Type B pancreatic cell (in vitro differentiated cells): ENCODE data around the gene PRKAA1. TPM values are rescaled to one million over a fixed set of nuclear protein-coding genes. Genes with fewer than 3 reads are reported as not detected.
"Not testable (repeated sequence)": the region's sequence is repeated elsewhere in the genome, so short reads cannot be mapped to it uniquely, and the experiment has no call there.

ENCODE experiments used
- DNase-seq: peaks from one replicate; pipeline ENCODE4 v3.0.0; 2021; ENCODE audit warnings: mixed read lengths; ENCODE audit not compliant: unreplicated experiment; ENCODE audit errors: extremely low spot score
- H3K27ac Mint-ChIP-seq: 2 replicates; pipeline ENCODE4 v1.8.0; 2021; ENCODE audit warnings: mild to moderate bottlenecking, mixed read lengths
- H3K27me3 Mint-ChIP-seq: 2 replicates; pipeline ENCODE4 v1.8.0; 2021; ENCODE audit warnings: mixed read lengths
- H3K36me3 Mint-ChIP-seq: 2 replicates; pipeline ENCODE4 v1.8.0; 2021; ENCODE audit warnings: mixed read lengths
- H3K4me1 Mint-ChIP-seq: one replicate; pipeline ENCODE4 v1.8.0; 2021; ENCODE audit warnings: mixed read lengths; ENCODE audit not compliant: unreplicated experiment
- H3K4me3 Mint-ChIP-seq: 2 replicates; pipeline ENCODE4 v1.8.0; 2021; ENCODE audit warnings: mild to moderate bottlenecking, mixed read lengths
- H3K9me3 Mint-ChIP-seq: 2 replicates; pipeline ENCODE4 v1.8.0; 2021; ENCODE audit warnings: mixed read lengths
- total RNA-seq: library from RNA; stranded (reverse); gene quantifications from 2 replicates; pipeline ENCODE4 v1.2.1, GENCODE V29; 2021; ENCODE audit warnings: low replicate concordance
- TF ChIP-seq, protein P1 (sequence below): fragments of 200-600 bp; sonication (generic); conservative IDR thresholded peaks from 2 replicates; pipeline ENCODE4 v1.5.0; 2021; ENCODE audit warnings: antibody characterized with exemption, mild to moderate bottlenecking

The PRKAA1 gene
- total RNA-seq, 1 donor from 2014 or later: 58.6 TPM

DNA sequence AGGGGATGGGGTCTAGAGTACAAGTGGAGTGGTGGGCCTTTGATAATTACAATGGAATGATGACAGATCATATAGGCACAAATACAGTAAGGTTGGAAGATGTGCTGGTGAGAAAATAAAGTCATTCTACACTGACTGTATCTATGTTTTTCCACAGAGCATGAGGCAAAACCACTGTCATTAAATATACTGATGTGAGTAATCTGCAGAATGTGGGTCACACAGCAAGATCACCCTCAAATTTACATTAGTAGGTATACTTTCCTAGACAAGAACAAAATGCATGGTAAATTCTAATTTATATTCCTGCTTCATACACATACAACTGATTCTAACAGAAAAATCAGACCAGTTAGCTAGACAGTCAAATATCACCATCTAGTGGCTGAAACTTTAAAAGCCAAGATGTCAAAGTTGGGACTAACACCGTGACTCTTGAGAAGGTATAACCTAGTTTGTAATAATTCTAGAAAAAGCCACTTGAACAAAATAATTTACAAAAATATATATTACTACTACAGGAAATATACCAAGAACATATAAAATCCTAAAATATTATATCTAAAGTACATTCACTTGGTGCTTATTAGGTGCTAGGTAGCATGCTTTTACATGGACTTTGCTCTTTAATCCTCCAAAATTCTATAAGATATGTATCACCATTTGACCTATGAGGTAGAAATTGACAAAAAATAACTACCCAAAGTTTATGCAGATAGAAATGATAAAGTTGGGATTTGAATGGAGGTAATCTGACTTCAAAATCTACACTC lies 61.9 kb downstream of the PRKAA1 start:
- H3K36me3 Mint-ChIP-seq: peaks cover 15% of the 10 kb centered on the region
- peaks cover 9% of the 10 kb centered on the region for H3K9me3 Mint-ChIP-seq
- H3K4me3 Mint-ChIP-seq: no peak overlapping the region
- H3K27ac Mint-ChIP-seq: peak overlapping the region; percentile 11
- TF ChIP-seq, protein P1, sequence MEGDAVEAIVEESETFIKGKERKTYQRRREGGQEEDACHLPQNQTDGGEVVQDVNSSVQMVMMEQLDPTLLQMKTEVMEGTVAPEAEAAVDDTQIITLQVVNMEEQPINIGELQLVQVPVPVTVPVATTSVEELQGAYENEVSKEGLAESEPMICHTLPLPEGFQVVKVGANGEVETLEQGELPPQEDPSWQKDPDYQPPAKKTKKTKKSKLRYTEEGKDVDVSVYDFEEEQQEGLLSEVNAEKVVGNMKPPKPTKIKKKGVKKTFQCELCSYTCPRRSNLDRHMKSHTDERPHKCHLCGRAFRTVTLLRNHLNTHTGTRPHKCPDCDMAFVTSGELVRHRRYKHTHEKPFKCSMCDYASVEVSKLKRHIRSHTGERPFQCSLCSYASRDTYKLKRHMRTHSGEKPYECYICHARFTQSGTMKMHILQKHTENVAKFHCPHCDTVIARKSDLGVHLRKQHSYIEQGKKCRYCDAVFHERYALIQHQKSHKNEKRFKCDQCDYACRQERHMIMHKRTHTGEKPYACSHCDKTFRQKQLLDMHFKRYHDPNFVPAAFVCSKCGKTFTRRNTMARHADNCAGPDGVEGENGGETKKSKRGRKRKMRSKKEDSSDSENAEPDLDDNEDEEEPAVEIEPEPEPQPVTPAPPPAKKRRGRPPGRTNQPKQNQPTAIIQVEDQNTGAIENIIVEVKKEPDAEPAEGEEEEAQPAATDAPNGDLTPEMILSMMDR: peak; percentile 82
- H3K4me1 Mint-ChIP-seq: peaks cover 10% of the 10 kb centered on the region
- H3K27me3 Mint-ChIP-seq: no peaks in the 10 kb centered on the region
- DNase-seq: no peak

DNA sequence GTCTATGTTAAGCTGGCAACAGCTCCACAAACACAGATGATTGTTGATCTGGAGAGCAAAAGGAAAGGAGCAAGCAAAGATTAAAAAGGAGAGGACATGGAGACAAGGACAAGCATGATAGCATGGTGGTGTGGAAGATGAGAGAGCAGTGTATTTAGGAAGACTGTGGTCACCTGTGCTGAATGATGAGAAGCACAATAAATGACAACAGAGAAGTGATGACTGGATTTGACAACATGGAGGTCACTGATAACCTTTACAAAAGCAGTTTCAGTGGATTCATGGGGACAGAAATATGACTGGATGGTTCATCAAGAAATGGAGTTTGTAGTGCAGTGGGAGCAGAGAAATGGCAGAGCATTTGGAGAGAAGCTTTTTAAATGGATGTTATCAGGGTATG lies 62.6 kb downstream of the PRKAA1 start:
- Mint-ChIP-seq H3K27ac (peak overlapping the region; percentile 0), H3K9me3 (peaks cover 3% of the 10 kb centered on the region), H3K27me3 (no peaks in the 10 kb centered on the region), H3K4me3 (no peak overlapping the region), H3K36me3 (peaks cover 8% of the 10 kb centered on the region), H3K4me1 (peaks cover 10% of the 10 kb centered on the region)
- no peak for DNase-seq
- TF ChIP-seq, protein P1: no peak

GRCh38 chr5:40734986-40735385 lies 63.2 kb downstream of the PRKAA1 start:
- peaks cover 4% of the 10 kb centered on the region for H3K36me3 Mint-ChIP-seq
- H3K9me3 Mint-ChIP-seq: no peaks in the 10 kb centered on the region
- TF ChIP-seq, protein P1: no peak
- no peak overlapping the region for H3K27ac Mint-ChIP-seq
- peaks cover 10% of the 10 kb centered on the region for H3K4me1 Mint-ChIP-seq
- DNase-seq: no peak
- H3K27me3 Mint-ChIP-seq: no peaks in the 10 kb centered on the region
- H3K4me3 Mint-ChIP-seq: no peak overlapping the region

DNA sequence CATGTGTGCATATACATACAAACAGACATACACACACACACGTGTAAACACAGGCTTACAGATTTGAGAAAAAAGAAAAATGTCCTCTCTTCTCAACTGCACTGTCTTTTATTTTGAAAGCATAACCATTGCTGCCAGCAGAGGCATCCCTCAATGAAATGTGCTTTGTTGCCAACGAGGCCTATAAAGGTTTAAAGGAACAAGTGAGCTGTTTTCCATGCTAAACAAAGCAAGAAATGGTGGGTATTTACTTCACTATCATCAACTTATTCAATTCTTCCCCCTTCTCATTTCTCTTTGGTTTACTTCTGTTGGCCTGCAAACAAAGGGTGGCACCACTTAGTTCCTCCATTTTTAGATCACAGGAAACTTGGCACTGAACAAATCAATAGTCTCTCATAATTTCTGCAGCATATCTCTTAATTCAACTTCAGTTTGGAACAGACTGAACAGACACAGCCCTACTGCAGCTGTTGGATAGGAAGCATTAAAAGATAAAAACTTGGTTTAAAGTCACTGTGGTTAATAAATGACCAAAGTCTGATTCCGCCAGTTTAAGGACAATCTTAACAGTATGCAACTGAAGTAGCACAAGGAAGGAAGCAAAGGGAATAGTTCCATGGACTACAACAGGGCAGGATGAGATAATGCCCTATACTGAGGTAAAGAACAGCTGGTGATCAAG lies 64.2 kb downstream of the PRKAA1 start:
- H3K4me3 Mint-ChIP-seq: no peak overlapping the region
- peaks cover 10% of the 10 kb centered on the region for H3K4me1 Mint-ChIP-seq
- DNase-seq: no peak
- peaks cover 4% of the 10 kb centered on the region for H3K36me3 Mint-ChIP-seq
- no peaks in the 10 kb centered on the region for H3K9me3 Mint-ChIP-seq
- peak overlapping the region; percentile 59 for H3K27ac Mint-ChIP-seq
- TF ChIP-seq, protein P1: no peak
- no peaks in the 10 kb centered on the region for H3K27me3 Mint-ChIP-seq

GRCh38 chr5:40733434-40733833 lies 64.7 kb downstream of the PRKAA1 start:
- Mint-ChIP-seq H3K27ac (no peak overlapping the region), H3K4me1 (peaks cover 10% of the 10 kb centered on the region), H3K9me3 (no peaks in the 10 kb centered on the region), H3K36me3 (peaks cover 6% of the 10 kb centered on the region), H3K27me3 (no peaks in the 10 kb centered on the region), H3K4me3 (no peak overlapping the region)
- TF ChIP-seq, protein P1: no peak
- no peak for DNase-seq

DNA sequence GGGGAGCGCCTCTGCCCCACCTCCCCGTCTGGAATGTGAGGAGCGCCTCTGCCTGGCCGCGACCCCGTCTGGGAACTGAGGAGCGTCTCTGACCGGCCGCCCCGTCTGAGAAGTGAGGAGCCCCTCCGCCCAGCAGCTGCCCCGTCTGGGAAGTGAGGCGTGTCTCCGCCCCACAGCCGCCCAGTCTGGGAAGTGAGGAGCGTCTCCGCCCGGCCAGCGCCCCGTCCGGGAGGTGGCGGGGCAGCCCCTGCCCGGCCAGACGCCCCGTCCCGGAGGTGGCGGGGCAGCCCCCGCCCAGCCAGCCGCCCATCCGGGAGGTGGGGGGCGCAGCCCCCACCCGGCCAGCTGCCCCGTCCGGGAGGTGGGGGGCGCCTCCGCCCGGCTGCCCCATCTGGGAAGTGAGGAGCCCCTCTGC lies 75.7 kb downstream of the PRKAA1 start:
- DNase-seq, H3K27ac Mint-ChIP-seq, H3K4me1 Mint-ChIP-seq, H3K27me3 Mint-ChIP-seq, H3K9me3 Mint-ChIP-seq, H3K4me3 Mint-ChIP-seq: not testable (repeated sequence)
- peaks cover 33% of the 10 kb centered on the region for H3K36me3 Mint-ChIP-seq
